ENCODE data around the gene MEF2D.

DNA sequence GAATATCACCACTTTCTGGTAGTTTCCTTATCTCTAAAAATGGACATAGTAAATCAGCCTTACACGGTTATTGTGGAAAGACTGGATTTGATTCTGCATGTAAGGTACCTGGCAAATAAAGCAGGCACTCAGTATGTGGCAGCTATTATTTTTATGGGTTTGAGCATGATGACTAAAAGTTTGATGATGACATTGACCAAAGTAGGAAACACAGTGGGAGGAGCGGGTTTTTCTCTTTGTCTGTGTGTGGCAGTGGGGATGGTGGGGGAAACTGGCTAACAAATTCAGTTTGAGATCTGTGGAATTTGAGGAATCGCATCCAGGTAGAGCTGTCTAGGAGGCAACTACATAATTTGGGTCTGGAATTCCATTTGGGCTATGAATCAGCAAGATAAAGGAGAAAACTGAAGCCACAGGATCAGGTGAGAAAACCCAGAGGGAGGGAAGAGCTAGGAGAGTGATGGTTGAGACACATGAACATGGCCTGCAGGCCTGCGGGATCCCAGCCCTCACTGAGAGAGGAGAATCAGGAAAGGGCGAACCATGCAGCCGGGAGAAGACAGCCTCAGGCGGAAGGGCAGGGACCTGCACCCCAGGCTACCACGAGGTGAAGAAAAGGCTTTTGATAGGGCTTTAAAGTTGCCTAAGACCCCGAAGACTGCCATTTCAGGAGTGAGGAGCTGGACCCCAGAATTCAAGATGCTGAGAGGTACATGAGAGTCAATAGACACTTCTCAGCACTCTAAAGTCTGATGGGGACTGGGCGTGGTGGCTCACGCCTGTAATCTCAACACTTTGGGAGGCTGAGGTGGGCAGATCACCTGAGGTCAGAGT is 52.2 kb downstream of the MEF2D start:
- TF ChIP-seq POLR2A (IDR thresholded peaks at IDR 0.05): no peak
- TF ChIP-seq, protein P1, sequence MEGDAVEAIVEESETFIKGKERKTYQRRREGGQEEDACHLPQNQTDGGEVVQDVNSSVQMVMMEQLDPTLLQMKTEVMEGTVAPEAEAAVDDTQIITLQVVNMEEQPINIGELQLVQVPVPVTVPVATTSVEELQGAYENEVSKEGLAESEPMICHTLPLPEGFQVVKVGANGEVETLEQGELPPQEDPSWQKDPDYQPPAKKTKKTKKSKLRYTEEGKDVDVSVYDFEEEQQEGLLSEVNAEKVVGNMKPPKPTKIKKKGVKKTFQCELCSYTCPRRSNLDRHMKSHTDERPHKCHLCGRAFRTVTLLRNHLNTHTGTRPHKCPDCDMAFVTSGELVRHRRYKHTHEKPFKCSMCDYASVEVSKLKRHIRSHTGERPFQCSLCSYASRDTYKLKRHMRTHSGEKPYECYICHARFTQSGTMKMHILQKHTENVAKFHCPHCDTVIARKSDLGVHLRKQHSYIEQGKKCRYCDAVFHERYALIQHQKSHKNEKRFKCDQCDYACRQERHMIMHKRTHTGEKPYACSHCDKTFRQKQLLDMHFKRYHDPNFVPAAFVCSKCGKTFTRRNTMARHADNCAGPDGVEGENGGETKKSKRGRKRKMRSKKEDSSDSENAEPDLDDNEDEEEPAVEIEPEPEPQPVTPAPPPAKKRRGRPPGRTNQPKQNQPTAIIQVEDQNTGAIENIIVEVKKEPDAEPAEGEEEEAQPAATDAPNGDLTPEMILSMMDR (IDR thresholded peaks at IDR 0.05): no peak

Measured in testis (tissue), 2 donors.